ENCODE results near the gene BHLHE23.

DNA sequence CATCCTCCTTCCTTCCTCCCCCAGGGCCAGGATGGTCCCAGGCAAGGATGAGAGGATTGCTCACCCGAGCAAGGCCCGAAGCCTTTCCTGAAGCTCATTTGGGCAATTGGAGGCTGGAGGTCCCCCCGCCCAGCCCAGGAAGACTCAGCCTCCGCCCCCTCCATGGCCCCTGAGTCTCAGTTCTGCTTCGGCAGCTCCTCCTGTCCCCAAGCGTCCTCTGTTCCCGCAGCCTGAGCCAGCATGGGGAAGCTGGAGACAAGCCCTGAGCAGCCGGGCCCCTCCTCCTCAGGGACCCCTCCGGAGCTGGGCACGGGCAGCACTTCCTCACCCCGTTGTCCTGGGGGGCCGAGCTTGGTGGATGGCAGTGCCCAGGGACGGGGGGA lies 28.2 kb downstream of the BHLHE23 start:
- TF ChIP-seq, protein P1, sequence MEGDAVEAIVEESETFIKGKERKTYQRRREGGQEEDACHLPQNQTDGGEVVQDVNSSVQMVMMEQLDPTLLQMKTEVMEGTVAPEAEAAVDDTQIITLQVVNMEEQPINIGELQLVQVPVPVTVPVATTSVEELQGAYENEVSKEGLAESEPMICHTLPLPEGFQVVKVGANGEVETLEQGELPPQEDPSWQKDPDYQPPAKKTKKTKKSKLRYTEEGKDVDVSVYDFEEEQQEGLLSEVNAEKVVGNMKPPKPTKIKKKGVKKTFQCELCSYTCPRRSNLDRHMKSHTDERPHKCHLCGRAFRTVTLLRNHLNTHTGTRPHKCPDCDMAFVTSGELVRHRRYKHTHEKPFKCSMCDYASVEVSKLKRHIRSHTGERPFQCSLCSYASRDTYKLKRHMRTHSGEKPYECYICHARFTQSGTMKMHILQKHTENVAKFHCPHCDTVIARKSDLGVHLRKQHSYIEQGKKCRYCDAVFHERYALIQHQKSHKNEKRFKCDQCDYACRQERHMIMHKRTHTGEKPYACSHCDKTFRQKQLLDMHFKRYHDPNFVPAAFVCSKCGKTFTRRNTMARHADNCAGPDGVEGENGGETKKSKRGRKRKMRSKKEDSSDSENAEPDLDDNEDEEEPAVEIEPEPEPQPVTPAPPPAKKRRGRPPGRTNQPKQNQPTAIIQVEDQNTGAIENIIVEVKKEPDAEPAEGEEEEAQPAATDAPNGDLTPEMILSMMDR (IDR thresholded peaks at IDR 0.05 in 2 of 3, conservative IDR thresholded peaks at IDR 0.05 in 1 of 3; ENCODE audit: borderline replicate concordance in 1 of 3, insufficient read depth in 1 of 3, low read depth in 2 of 3, low read length in 2 of 3): no peak
- TF ChIP-seq, protein P2, sequence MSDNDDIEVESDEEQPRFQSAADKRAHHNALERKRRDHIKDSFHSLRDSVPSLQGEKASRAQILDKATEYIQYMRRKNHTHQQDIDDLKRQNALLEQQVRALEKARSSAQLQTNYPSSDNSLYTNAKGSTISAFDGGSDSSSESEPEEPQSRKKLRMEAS (IDR thresholded peaks at IDR 0.05): no peak
- TF ChIP-seq POLR2A (IDR thresholded peaks at IDR 0.05; ENCODE audit: borderline replicate concordance, extremely low read depth, insufficient read depth, insufficient read length) (no peak), EZH2phosphoT487 (IDR thresholded peaks at IDR 0.05; ENCODE audit: borderline replicate concordance) (no peak), ELF1 (IDR thresholded peaks at IDR 0.05; ENCODE audit: borderline replicate concordance, low read depth) (no peak), CBX3 (IDR thresholded peaks at IDR 0.05; ENCODE audit: low read depth) (no peak)

Measured in HCT116 (cell line).